ENCODE measurements around the gene LAMP2.

- TF ChIP-seq CTCF (IDR thresholded peaks at IDR 0.05; ENCODE audit: low read length) (no peak), EZH2 (optimal IDR thresholded peaks at IDR 0.05; ENCODE audit: low read depth, low read length) (no peak), EZH2phosphoT487 (IDR thresholded peaks at IDR 0.05; ENCODE audit: low read length) (no peak)
Observed at GRCh38 chrX:120426599-120426998, 42.5 kb downstream of the LAMP2 start.

All from MM.1S (cell line).